HepG2 (cell line): ENCODE measurements around the gene ZDHHC8.

Source experiments
- SETDB1 ChIP-seq: sonication (generic); formaldehyde crosslinking; IDR thresholded peaks from 2 replicates; pipeline ENCODE4 v1.5.1; 2020; ENCODE audit warnings: missing genetic modification reagents, mild to moderate bottlenecking, borderline replicate concordance
- ZSCAN29 ChIP-seq: sonication (generic); formaldehyde crosslinking; conservative IDR thresholded peaks from 2 replicates; pipeline ENCODE4 v1.4.0; 2020; ENCODE audit warnings: mild to moderate bottlenecking, missing genetic modification reagents

GRCh38 chr22:20148414-20148813 lies 16.8 kb downstream of the ZDHHC8 start:
- TF ChIP-seq SETDB1 (no peak), ZSCAN29 (CRISPR knock-in tag) (no peak)
